Endothelial cell of coronary artery (primary cell): ENCODE measurements around the gene KRTAP24-1. TPM values are rescaled to one million over a fixed set of nuclear protein-coding genes. Genes with fewer than 3 reads are reported as not detected.

Source experiments
- total RNA-seq: library from RNA; depleted of rRNA; stranded (reverse); fragments of >200 nt; gene quantifications from 2 replicates; pipeline ENCODE4 v1.2.3, GENCODE V29; 2014

Gene KRTAP24-1
- not detected in 2 replicates for total RNA-seq

GRCh38 chr21:30282850-30283249 lies at the start of gene KRTAP24-1:
Gene KRTAP24-1 (minus strand): TSS chr21:30282950. CDS start chr21:30282932, 18 bp downstream.

GRCh38 chr21:30320215-30320614 lies 37.5 kb upstream of the KRTAP24-1 start, which contains the start of gene KRTAP26-1:
Gene KRTAP26-1 (minus strand): TSS chr21:30320315. CDS start chr21:30320035, 280 bp downstream.

GRCh38 chr21:30289215-30289614 lies 6.5 kb upstream of the KRTAP24-1 start, which contains the start of gene KRTAP25-1:
Gene KRTAP25-1 (minus strand): TSS chr21:30289514. CDS start chr21:30289490, 24 bp downstream.

Other genes starting within 250 kb of the KRTAP24-1 start
- gene CLDN17, start 116.1 kb downstream of the KRTAP24-1 start, total RNA-seq: not detected in 2 replicates
- not detected in 2 replicates for gene CLDN8, start 66.9 kb downstream of the KRTAP24-1 start, total RNA-seq
- gene KRTAP25-1, start 6.6 kb upstream of the KRTAP24-1 start, total RNA-seq: not detected in 2 replicates
- gene KRTAP26-1, start 37.4 kb upstream of the KRTAP24-1 start, total RNA-seq: not detected in 2 replicates
- not detected in 2 replicates for gene KRTAP27-1, start 54.7 kb upstream of the KRTAP24-1 start, total RNA-seq
- gene KRTAP23-1, start 65.7 kb upstream of the KRTAP24-1 start, total RNA-seq: not detected in 2 replicates
- gene KRTAP13-2, start 89.3 kb upstream of the KRTAP24-1 start, total RNA-seq: not detected in 2 replicates
- not detected in 2 replicates for gene KRTAP13-1, start 113.1 kb upstream of the KRTAP24-1 start, total RNA-seq
- gene KRTAP13-3, start 143.0 kb upstream of the KRTAP24-1 start, total RNA-seq: not detected in 2 replicates
- gene KRTAP13-4, start 147.3 kb upstream of the KRTAP24-1 start, total RNA-seq: not detected in 2 replicates
- not detected in 2 replicates for gene KRTAP15-1, start 157.3 kb upstream of the KRTAP24-1 start, total RNA-seq
- not detected in 2 replicates for gene KRTAP19-1, start 197.4 kb upstream of the KRTAP24-1 start, total RNA-seq
- not detected in 2 replicates for gene KRTAP19-2, start 204.5 kb upstream of the KRTAP24-1 start, total RNA-seq
- gene KRTAP19-3, start 209.1 kb upstream of the KRTAP24-1 start, total RNA-seq: not detected in 2 replicates
- not detected in 2 replicates for gene KRTAP19-4, start 214.2 kb upstream of the KRTAP24-1 start, total RNA-seq
- gene KRTAP19-5, start 219.2 kb upstream of the KRTAP24-1 start, total RNA-seq: not detected in 2 replicates